VCaP (cell line): ENCODE results near the gene SMIM24.

ENCODE experiments used
- H3K27ac ChIP-seq: fragments of 450-650 bp; 2 replicates; pipeline ENCODE4 v1.5.1; 2017
- TF ChIP-seq, protein P1 (sequence below): fragments of 450-650 bp; conservative IDR thresholded peaks from 2 replicates; pipeline ENCODE4 v1.5.1; 2017; ENCODE audit warnings: mild to moderate bottlenecking, moderate library complexity

Gene SMIM24

GRCh38 chr19:3492131-3492839 is 12.0 kb upstream of the SMIM24 start:
- no peak overlapping the region for H3K27ac ChIP-seq
- TF ChIP-seq, protein P1, sequence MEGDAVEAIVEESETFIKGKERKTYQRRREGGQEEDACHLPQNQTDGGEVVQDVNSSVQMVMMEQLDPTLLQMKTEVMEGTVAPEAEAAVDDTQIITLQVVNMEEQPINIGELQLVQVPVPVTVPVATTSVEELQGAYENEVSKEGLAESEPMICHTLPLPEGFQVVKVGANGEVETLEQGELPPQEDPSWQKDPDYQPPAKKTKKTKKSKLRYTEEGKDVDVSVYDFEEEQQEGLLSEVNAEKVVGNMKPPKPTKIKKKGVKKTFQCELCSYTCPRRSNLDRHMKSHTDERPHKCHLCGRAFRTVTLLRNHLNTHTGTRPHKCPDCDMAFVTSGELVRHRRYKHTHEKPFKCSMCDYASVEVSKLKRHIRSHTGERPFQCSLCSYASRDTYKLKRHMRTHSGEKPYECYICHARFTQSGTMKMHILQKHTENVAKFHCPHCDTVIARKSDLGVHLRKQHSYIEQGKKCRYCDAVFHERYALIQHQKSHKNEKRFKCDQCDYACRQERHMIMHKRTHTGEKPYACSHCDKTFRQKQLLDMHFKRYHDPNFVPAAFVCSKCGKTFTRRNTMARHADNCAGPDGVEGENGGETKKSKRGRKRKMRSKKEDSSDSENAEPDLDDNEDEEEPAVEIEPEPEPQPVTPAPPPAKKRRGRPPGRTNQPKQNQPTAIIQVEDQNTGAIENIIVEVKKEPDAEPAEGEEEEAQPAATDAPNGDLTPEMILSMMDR = no peak

DNA sequence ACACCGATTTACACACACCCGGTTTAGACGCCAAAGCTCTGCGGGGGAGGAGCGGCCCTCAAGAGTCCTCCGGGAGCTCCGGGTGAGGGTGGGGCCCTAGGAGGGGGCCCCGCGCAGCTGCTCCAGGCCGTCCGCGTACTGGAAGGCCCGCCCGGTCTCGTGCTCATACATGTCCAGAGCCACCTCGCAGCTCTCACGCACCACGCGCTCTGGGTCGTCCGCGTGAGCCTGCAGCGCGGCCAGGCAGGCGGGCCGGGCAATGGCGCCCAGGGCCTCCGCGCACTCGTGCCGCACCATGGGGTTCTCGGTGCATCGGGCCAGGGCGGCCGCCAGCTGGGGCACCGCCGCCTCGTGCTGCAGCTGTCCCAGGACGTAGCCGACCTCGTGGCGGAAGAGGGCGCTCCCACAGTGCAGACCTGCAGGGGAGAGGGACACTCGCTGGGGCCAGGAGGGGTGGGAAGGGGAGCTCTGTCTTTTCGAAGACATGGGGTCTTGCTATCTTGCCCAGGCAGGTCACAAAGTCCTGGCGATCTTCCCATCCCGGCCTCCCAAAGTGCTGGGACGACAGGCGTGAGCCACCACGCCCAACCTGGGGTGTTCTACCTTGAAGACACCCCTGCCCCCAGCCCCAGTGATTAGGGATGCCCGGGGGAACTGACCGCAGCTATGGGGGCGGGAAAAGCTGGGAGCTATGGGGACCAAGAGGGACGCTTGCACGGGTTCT is 11.2 kb upstream of the SMIM24 start:
- TF ChIP-seq, protein P1 = no peak
- H3K27ac ChIP-seq = no peak overlapping the region

GRCh38 chr19:3483226-3483628 is 2.9 kb upstream of the SMIM24 start, which contains the start of gene SMIM44:
Gene SMIM44, minus strand, starts transcription at chr19:3483441. Its CDS starts 38 bp downstream, at chr19:3483403.
- TF ChIP-seq, protein P1 = no peak
- H3K27ac ChIP-seq = peak within 1 kb of the TSS; percentile 47

DNA sequence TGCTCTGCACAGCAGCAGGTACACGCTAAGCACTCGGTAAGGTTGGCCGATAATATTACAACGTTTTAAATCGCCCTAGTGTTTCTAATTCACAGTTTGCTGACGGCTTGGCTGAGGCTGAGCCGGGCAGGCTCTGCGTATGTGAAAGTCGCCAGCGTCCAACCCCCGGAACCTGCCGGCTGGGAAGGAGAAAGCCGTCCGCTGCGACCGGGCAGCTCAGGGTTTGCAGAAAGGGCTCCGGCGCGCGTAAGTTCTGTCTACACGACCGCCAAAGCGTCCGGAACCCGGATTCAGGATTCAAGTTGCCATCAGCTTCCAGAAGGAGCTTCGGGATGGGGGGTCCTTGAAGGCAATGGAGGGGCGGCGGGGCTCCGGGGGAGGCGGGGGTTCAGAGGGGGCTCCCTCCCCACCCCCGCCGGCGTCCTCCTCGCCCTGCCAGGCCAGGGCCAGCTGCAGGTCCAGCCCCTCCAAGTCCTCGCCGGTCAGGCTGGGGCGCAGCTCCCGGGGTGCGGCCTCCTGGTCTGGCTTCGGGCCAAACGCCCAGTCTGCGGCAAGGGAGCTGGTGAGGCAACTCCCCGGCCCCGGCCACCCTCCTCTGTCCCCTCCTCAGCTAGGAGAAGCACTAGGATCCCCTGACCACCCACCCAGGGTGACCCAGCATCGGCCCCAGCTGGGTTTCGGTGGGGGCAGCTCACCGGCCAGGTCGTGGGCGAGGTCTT is 2.3 kb upstream of the SMIM24 start:
- TF ChIP-seq, protein P1 = no peak
- H3K27ac ChIP-seq = peak overlapping the region; percentile 47

DNA sequence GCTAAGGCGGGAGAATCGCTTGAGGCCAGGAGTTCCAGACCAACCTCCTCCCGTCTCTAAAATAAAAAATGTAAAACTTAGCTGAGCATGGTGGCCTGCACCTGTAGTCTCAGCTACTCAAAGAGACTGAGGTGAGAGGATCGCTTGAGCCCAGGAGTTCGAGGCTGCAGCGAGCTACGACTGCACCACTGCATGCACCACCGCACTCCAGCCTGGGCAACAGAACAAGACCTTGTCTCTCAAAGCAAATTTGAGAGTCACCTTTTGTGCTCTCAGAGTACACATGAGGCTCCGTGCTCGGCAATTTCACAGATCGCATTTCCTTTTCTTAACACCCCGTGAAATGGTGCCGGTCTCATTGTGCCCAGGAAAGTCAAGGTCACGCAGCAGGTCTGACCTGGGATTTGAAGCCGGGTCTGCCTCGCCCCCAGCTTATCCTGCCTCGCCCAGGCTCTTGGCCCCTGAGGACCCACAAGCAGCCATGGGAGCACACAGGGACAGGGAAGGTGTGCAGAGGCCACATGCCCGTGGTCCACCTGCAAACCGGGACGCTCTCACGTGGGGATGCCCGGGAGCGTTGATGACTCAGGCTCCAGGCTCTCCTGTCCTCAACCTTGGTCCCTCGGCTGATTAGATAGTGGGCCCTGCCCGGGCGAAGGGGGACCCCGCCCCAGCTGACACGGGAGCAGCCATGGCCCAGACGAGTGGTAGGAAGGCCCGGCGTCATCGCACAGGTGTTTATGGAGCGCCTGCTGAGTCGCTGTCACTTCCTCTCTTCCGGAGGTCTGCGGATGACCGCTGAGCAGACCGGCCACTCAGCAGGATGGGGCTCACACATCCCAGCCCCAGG is 1.1 kb upstream of the SMIM24 start:
- no peak overlapping the region for H3K27ac ChIP-seq

GRCh38 chr19:3479834-3480215 is 500 bp downstream of the SMIM24 start:
- TF ChIP-seq, protein P1 = no peak
- H3K27ac ChIP-seq = no peak overlapping the region

More for the DNA sequence above, 1.1 kb upstream of the SMIM24 start:
- TF ChIP-seq, protein P1 = no peak
